ENCODE data around the gene ARNT2. TPM values are rescaled to one million over a fixed set of nuclear protein-coding genes. Genes with fewer than 3 reads are reported as not detected.

The ARNT2 gene
- total and polyA plus RNA-seq, 2 of the 13 experiments (the other 11 are each of a cell fraction or from before 2014, with no cell fraction given) = 0.69 to 1.7 TPM

DNA sequence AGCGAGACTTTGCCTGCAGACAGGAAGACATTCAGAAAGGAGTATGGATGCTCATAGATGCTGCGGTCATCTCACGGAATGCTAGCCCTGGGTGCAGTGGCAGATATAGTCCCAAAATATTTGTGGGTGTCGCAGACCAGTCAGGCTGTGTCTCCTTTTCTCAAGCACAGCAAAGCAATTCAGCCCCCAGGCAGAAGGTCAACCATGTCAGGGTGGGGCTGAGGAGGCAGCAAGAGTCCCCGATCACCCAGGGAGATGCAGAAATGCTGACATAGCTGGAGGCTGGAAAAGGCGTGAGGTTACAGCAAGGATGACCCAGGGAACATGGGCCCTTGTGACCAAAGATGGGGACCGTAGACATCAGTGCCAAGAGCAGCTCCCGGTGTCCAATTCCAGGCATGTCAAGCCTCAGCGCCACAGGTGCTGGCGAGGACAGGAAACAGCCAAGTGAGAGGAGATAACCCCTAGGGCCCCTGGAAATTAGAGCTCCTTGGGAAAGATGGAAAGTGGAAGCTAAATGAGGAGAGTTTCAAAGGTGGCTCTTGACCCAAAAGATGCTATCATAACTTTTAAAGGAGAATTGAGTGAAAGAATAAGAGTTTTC lies 209.7 kb downstream of the ARNT2 start:
- 79% methylated on average over 9 of the region's 10 CpGs for WGBS (ENCODE audit: low lambda C conversion rate)
- FAIRE-seq (no peak), DNase-seq (ENCODE audit: low spot score) (no peak), ATAC-seq (no peak)
- Histone ChIP-seq H3K27ac (ENCODE audit: extremely low read length, insufficient read depth, low read length) (no peak overlapping the region), H3K36me3 (replicated peaks in 1 of 2; ENCODE audit: control insufficient read depth in 1 of 2, insufficient read depth in 2 of 2, low read length in 2 of 2) (no peaks in the 10 kb centered on the region), H3K4me2 (ENCODE audit: low read depth, low read length) (no peak overlapping the region), H3K9me3 (ENCODE audit: low read length) (no peaks in the 10 kb centered on the region), H3K9ac (ENCODE audit: insufficient read depth, low read depth, low read length) (no peak overlapping the region), H2AFZ (ENCODE audit: low read length) (no peak overlapping the region), H3K4me3 (replicated peaks in 1 of 3; ENCODE audit: insufficient read depth in 1 of 3, low read depth in 2 of 3, low read length in 3 of 3) (no peak overlapping the region), H3K4me1 (ENCODE audit: insufficient read depth, low read length) (peaks cover 18% of the 10 kb centered on the region), H3K79me2 (ENCODE audit: insufficient read depth, low read length) (no peaks in the 10 kb centered on the region), H4K20me1 (ENCODE audit: insufficient read depth, low read length) (no peaks in the 10 kb centered on the region), H3K27me3 (ENCODE audit: control insufficient read depth in 1 of 2, insufficient read depth in 2 of 2, low read length in 2 of 2) (peaks cover 0 to 12% of the 10 kb centered on the region in 2 experiments; a peak in 1 of 5 replicates)
- ChIA-PET POLR2A (no interaction called here), CTCF (ENCODE audit: low intra/inter-chr PET ratio, low total read pairs) (no interaction called here)
- no TSS peak for BruUV-seq (replicated peaks)
- TF ChIP-seq, protein P1, sequence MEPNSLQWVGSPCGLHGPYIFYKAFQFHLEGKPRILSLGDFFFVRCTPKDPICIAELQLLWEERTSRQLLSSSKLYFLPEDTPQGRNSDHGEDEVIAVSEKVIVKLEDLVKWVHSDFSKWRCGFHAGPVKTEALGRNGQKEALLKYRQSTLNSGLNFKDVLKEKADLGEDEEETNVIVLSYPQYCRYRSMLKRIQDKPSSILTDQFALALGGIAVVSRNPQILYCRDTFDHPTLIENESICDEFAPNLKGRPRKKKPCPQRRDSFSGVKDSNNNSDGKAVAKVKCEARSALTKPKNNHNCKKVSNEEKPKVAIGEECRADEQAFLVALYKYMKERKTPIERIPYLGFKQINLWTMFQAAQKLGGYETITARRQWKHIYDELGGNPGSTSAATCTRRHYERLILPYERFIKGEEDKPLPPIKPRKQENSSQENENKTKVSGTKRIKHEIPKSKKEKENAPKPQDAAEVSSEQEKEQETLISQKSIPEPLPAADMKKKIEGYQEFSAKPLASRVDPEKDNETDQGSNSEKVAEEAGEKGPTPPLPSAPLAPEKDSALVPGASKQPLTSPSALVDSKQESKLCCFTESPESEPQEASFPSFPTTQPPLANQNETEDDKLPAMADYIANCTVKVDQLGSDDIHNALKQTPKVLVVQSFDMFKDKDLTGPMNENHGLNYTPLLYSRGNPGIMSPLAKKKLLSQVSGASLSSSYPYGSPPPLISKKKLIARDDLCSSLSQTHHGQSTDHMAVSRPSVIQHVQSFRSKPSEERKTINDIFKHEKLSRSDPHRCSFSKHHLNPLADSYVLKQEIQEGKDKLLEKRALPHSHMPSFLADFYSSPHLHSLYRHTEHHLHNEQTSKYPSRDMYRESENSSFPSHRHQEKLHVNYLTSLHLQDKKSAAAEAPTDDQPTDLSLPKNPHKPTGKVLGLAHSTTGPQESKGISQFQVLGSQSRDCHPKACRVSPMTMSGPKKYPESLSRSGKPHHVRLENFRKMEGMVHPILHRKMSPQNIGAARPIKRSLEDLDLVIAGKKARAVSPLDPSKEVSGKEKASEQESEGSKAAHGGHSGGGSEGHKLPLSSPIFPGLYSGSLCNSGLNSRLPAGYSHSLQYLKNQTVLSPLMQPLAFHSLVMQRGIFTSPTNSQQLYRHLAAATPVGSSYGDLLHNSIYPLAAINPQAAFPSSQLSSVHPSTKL (CRISPR knock-in tag; IDR thresholded peaks at IDR 0.05) = no peak
- no peak for TF ChIP-seq ZBTB20 (CRISPR knock-in tag; IDR thresholded peaks at IDR 0.05; ENCODE audit: borderline replicate concordance, low read depth)
- no peak for TF ChIP-seq ZBTB1 (CRISPR knock-in tag; IDR thresholded peaks at IDR 0.05; ENCODE audit: borderline replicate concordance)
- TF ChIP-seq EZH2 (conservative IDR thresholded peaks at IDR 0.05; ENCODE audit: low read depth, low read length) = no peak
- TF ChIP-seq SRSF4 (IDR thresholded peaks at IDR 0.05; ENCODE audit: low read depth, low read length, poor library complexity, severe bottlenecking) = no peak
- no peak for TF ChIP-seq ZNF572 (CRISPR knock-in tag; IDR thresholded peaks at IDR 0.05)
- no peak for TF ChIP-seq ZNF383 (CRISPR knock-in tag; IDR thresholded peaks at IDR 0.05; ENCODE audit: borderline replicate concordance)
- no peak for TF ChIP-seq MTERF4 (CRISPR knock-in tag; IDR thresholded peaks at IDR 0.05)
- TF ChIP-seq ZSCAN9 (CRISPR knock-in tag; IDR thresholded peaks at IDR 0.05; ENCODE audit: borderline replicate concordance) = no peak
- no peak for TF ChIP-seq ZBTB21 (CRISPR knock-in tag; IDR thresholded peaks at IDR 0.05)
- TF ChIP-seq SETDB1 (CRISPR knock-in tag; IDR thresholded peaks at IDR 0.05; ENCODE audit: borderline replicate concordance) = no peak
- no peak for TF ChIP-seq CEBPB (IDR thresholded peaks at IDR 0.05; ENCODE audit: borderline replicate concordance, low read depth, low read length)
- TF ChIP-seq MBNL3 (CRISPR knock-in tag; conservative IDR thresholded peaks at IDR 0.05) = no peak
- no peak for TF ChIP-seq ZNF446 (CRISPR knock-in tag; IDR thresholded peaks at IDR 0.05)
- no peak for TF ChIP-seq GLMP (CRISPR knock-in tag; IDR thresholded peaks at IDR 0.05; ENCODE audit: borderline replicate concordance)
- no peak for TF ChIP-seq SUZ12 (IDR thresholded peaks at IDR 0.05; ENCODE audit: low read depth, low read length)
- no peak for TF ChIP-seq SRSF1 (optimal IDR thresholded peaks at IDR 0.05; ENCODE audit: low read depth, low read length)
- no peak for TF ChIP-seq ATF3 (CRISPR knock-in tag; IDR thresholded peaks at IDR 0.05)
- in situ Hi-C loops (cut with HindIII; ENCODE audit: extremely low pct_ligation_motif_present, low pct_unique_long_range_greater_than_20kb) = no loop called here
- intact Hi-C loops (cut with micrococcal nuclease; ENCODE audit: unreplicated experiment) = no loop called here

All from HepG2 (cell line).